IgD-negative memory B cell (primary cell): ENCODE data around the gene NFATC2. TPM values are rescaled to one million over a fixed set of nuclear protein-coding genes. Genes with fewer than 3 reads are reported as not detected.
"Not testable (repeated sequence)": the region's sequence is repeated elsewhere in the genome, so short reads cannot be mapped to it uniquely, and the experiment has no call there.

ENCODE experiments used
- H3K27ac Mint-ChIP-seq, 3 donors: one replicate each; pipeline ENCODE4 v1.8.0; 2020 to 2022; ENCODE audit warnings: mild to moderate bottlenecking in 3 of 3, mixed read lengths in 3 of 3, moderate library complexity in 1 of 3
- H3K27me3 Mint-ChIP-seq: one replicate; pipeline ENCODE4 v1.8.0; 2021; ENCODE audit warnings: mixed read lengths
- H3K36me3 Mint-ChIP-seq: one replicate; pipeline ENCODE4 v1.8.0; 2020; ENCODE audit warnings: mild to moderate bottlenecking, mixed read lengths
- H3K4me1 Mint-ChIP-seq, 3 donors: one replicate each; pipeline ENCODE4 v1.8.0; 2020 to 2022; ENCODE audit warnings: mixed read lengths in 3 of 3, mild to moderate bottlenecking in 1 of 3
- H3K4me3 Mint-ChIP-seq, 4 donors: one replicate each; pipeline ENCODE4 v1.8.0; 2020 to 2022; ENCODE audit warnings: mild to moderate bottlenecking in 4 of 4, mixed read lengths in 4 of 4, moderate library complexity in 3 of 4
- H3K9me3 Mint-ChIP-seq, 3 donors: one replicate each; pipeline ENCODE4 v1.8.0; 2020 to 2021; ENCODE audit warnings: mixed read lengths in 3 of 3, mild to moderate bottlenecking in 1 of 3
- polyA plus RNA-seq: library from polyadenylated mRNA; unstranded; fragments of 300-500 nt; fragmentation: Illumina TruSeq; gene quantifications from one replicate; pipeline ENCODE4 v1.2.3, GENCODE V29; 2021

The NFATC2 gene
- polyA plus RNA-seq, 1 donor from 2014 or later: 17.4 TPM

DNA sequence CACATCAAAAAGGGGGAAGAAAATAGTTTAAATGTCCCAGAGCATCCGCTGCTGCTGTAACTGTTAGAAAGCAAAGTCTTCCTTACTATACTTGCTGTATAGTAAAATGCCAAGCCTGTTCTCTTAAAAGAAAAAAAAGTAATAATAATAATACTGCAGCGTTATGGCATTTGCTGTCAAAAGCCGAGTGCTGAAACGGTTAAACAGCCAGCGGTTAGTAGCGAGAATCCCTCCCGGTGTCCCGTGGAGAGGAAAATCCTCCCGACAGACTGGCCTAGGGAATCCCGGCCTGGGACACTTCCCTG is 19.5 kb upstream of the NFATC2 start:
- H3K27ac Mint-ChIP-seq: no peak overlapping the region
- peaks cover under 1% of the 10 kb centered on the region for H3K36me3 Mint-ChIP-seq
- peaks cover 5 to 14% (median 13%) of the 10 kb centered on the region in 3 donors for H3K4me1 Mint-ChIP-seq
- H3K9me3 Mint-ChIP-seq: no peaks in the 10 kb centered on the region
- H3K27me3 Mint-ChIP-seq: peaks cover 45% of the 10 kb centered on the region
- H3K4me3 Mint-ChIP-seq: peak overlapping the region in 3 of 4 donors; percentile 55 to 79 (median 75)

DNA sequence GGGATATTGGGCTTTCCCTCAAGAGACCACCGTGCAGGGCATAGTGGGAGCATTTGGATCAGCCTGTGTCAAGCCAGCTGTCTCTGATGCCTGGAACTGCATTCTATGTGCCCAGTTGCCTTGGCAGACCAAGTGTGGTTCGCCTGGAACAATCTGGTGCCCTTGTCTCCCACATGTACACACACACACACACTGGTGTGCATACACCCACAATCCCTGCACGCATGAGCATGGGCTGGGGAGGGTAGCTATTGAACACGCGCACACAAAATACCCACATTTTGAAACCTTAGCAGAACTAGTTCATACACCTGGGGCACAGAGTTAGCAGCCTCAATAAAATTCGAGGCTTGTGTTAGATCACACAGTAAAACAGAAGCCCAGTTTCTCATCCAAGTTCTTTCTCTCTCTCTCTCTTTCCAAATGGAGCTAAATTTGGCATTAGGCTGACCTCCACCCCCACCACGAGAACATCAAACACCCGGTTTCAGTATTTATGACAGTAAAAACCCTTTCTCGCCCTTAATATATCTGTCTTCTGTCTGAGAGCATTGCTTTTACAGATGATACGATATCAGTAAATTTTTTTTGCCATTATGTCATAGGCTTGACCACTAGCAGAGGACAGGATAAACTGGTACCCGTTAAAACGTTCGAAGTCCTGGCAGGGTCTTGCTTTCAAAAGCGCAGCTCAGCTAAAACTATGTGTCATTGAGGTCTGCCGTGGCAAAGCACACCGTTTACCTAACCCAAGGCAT is 18.2 kb upstream of the NFATC2 start:
- peaks cover 5 to 14% (median 13%) of the 10 kb centered on the region in 3 donors for H3K4me1 Mint-ChIP-seq
- H3K4me3 Mint-ChIP-seq: peak overlapping the region in 2 of 4 donors; percentile 41
- H3K27ac Mint-ChIP-seq: no peak overlapping the region
- no peaks in the 10 kb centered on the region for H3K36me3 Mint-ChIP-seq
- H3K9me3 Mint-ChIP-seq: no peaks in the 10 kb centered on the region
- H3K27me3 Mint-ChIP-seq: peaks cover 45% of the 10 kb centered on the region

DNA sequence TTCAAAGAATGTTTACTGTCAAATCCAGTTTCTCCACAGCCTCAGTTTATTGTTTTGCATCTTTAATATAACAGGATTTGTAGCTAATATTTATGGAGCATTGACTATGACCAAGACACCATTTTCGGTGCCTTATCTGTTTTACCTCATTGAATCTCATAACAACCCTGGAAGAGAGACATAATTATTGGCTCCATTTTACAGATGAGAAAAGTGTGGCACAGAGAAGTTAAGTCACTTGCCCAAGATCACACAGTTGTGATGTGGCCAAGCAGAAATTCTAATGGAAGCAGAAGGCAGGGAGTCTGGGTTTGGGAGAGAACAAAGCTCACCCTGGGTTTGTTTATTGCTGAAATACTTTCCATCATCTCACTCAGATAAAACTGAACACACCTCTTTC is 17.5 kb upstream of the NFATC2 start:
- Mint-ChIP-seq H3K4me1 (peaks cover 5 to 14% (median 13%) of the 10 kb centered on the region in 3 donors), H3K36me3 (no peaks in the 10 kb centered on the region), H3K9me3 (no peaks in the 10 kb centered on the region), H3K27me3 (peaks cover 42% of the 10 kb centered on the region), H3K4me3 (no peak overlapping the region), H3K27ac (peak overlapping the region in 1 of 3 donors; percentile 20)

DNA sequence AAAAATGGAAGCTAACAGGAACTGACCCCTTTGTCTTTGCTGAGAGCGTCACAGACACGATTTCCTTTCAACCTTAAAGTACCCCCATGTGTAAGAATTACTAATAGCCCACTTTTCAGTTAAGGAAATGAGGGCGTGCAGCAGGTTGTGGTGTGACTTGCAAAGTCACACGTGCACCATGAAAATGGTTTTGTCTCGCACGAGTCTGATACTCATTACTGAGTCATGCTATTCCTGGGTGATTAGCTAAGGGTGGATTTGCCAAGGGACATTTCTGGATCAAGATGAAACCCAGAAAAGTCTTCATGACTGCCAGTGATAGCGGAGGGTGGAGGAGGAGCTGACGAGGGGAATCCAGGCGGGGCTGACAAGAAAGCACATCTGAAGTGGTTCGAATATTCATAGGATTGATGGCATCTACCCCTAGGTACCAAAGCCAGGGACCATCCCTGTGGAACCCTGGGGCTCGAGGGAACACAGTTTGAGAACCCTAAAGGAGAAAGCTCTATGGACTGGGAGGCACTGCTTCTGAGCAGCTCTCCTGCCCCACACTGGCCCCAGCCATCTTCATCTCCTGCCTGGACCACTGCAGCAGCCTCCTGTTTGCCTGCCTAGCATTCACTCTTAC is 12.1 kb upstream of the NFATC2 start:
- no peak overlapping the region for H3K27ac Mint-ChIP-seq
- H3K4me3 Mint-ChIP-seq: no peak overlapping the region
- H3K9me3 Mint-ChIP-seq: no peaks in the 10 kb centered on the region
- H3K4me1 Mint-ChIP-seq: peaks cover 0 to 2% (median 0%) of the 10 kb centered on the region in 3 donors
- H3K27me3 Mint-ChIP-seq: peaks cover 9% of the 10 kb centered on the region
- no peaks in the 10 kb centered on the region for H3K36me3 Mint-ChIP-seq

DNA sequence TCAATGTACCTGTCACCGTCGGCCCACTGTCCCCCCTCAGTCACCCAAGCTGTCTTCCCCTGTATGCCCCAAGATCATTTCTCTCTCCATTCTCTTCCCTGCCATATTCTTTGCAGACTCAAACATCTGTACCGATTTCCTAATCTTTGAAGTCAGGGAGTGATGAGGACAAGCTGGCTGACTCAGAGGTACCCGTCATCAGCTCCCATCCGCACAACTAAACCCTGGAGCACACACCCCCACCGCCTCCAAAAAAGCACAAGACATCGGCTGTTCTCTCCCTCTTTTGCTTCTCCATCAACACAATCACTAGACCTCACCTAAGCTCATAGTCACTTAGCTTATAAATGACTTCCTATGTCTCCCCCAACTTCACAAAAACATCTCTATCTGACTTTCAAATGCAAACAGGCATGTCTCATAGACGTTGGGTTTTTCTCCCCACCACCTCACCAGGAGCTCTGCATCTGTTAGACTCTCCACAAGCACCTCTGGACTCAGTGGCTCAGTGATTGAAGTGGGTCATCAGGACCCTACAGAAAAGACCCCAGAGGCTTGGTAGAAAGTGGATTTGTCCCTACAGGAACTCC is 11.5 kb upstream of the NFATC2 start:
- Mint-ChIP-seq H3K9me3 (no peaks in the 10 kb centered on the region), H3K27ac (no peak overlapping the region), H3K4me3 (no peak overlapping the region), H3K27me3 (peaks cover 6% of the 10 kb centered on the region), H3K36me3 (no peaks in the 10 kb centered on the region), H3K4me1 (peaks cover 0 to 2% (median 0%) of the 10 kb centered on the region in 3 donors)

DNA sequence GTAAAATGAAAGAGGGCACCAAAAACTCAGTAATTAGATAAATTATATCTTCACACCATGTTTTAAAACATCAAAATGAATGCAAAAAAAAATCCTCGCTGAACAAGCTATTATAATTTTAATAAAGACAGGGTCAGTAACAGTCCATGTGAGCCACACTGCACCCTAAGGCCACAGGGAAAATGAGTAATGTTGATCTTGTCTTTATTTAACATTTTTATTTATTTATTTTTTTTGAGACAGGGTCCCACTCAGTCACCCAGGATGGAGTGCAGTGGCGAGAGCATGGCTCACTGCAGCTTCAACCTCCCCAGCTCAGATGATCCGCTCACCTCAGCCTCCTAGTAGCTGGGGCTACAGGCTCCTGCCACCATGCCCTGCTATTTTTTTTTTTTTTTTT is 8.7 kb upstream of the NFATC2 start:
- H3K9me3 Mint-ChIP-seq: no peaks in the 10 kb centered on the region
- H3K27me3 Mint-ChIP-seq: no peaks in the 10 kb centered on the region
- H3K36me3 Mint-ChIP-seq: no peaks in the 10 kb centered on the region
- H3K27ac Mint-ChIP-seq: no peak overlapping the region
- H3K4me1 Mint-ChIP-seq: peaks cover 0 to 2% (median 0%) of the 10 kb centered on the region in 3 donors
- H3K4me3 Mint-ChIP-seq: no peak overlapping the region

DNA sequence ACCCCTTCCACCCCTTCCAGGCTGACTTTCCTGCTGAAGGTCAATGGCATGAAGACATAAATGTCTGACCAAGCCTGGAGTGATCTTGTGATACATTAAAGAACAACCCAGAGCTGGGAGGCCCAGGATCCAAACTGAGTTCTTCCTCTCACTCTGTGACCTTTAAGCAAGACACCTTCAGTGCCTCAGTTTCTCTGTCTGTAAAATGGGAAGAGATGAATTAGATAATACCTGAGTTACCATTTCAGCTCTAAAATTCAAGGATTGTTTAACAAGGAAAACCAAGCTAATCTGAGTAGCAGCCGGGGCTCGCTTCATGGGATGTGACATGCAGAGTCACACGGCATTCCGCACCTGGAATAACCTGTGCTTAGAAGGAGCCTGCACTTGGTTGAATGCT is 7.0 kb upstream of the NFATC2 start:
- H3K4me1 Mint-ChIP-seq: peaks cover 0 to 2% (median 0%) of the 10 kb centered on the region in 3 donors
- H3K36me3 Mint-ChIP-seq: no peaks in the 10 kb centered on the region
- H3K27me3 Mint-ChIP-seq: no peaks in the 10 kb centered on the region
- H3K9me3 Mint-ChIP-seq: no peaks in the 10 kb centered on the region
- H3K27ac Mint-ChIP-seq: no peak overlapping the region
- H3K4me3 Mint-ChIP-seq: no peak overlapping the region

DNA sequence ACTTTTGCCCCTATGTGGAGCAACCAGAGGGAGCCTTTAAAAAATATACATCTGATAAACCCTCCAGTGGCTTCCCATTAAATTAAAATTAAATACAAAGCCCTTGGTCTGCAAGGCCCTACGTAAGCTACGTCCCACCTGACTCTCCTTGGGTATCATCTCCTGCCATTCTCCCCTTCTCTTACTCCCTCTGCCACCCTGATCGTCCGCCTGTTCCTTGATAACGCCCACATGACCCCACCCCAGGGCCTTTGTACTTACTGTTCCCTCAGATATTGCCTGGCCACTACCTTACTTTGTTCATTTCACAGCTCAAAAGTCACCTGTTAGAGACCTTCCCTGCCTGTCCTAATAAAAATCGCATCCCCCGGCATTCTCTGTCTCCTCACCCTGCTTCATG is 5.4 kb upstream of the NFATC2 start:
- no peaks in the 10 kb centered on the region for H3K36me3 Mint-ChIP-seq
- peak overlapping the region in 1 of 3 donors; percentile 40 for H3K27ac Mint-ChIP-seq
- H3K9me3 Mint-ChIP-seq: no peaks in the 10 kb centered on the region
- H3K4me1 Mint-ChIP-seq: peaks cover 6% of the 10 kb centered on the region in 3 donors
- H3K4me3 Mint-ChIP-seq: peak overlapping the region in 2 of 4 donors; percentile 22 to 72
- no peaks in the 10 kb centered on the region for H3K27me3 Mint-ChIP-seq

DNA sequence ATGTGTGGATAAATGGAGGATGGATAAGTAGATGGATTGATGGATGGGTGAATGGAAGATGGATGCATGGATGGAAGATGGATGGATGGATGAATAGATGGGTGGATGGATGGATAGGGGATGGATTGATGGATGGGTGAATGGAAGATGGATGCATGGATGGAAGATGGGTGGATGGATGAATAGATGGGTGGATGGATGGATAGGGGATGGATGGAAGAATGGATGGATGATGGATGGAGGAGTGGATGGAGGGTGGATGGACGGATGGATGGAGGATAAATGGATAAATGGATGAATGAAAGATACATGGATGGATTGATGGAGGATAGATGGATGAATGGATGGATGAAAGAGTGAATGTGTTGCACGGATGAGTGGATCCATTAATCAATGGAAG is 3.0 kb upstream of the NFATC2 start:
- H3K36me3 Mint-ChIP-seq: peaks cover 1% of the 10 kb centered on the region
- peak overlapping the region in 1 of 3 donors; percentile 75 for H3K27ac Mint-ChIP-seq
- no peaks in the 10 kb centered on the region for H3K27me3 Mint-ChIP-seq
- peaks cover 13 to 19% (median 18%) of the 10 kb centered on the region in 3 donors for H3K4me1 Mint-ChIP-seq
- H3K4me3 Mint-ChIP-seq: no peak overlapping the region
- no peaks in the 10 kb centered on the region for H3K9me3 Mint-ChIP-seq

DNA sequence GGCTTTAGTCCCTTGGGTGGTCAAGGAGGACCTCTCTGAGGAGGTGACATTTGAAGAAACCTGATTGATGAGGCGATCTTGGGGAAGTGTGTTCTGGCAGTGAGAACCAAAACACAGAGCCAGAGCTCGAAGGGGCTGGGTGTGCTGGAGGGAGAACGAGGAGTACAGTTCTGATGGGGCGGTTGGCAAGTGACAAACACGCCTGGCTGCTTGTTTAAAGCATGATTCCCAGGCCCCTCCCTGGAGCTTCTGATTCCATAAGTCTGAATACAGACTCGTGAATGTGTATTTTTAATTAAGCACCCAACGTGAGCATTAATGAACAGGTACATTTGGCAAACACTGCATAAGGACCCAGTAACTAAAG is 886 bp upstream of the NFATC2 start:
- Mint-ChIP-seq H3K4me3 (peak overlapping the region; percentile 77 to 90 (median 84)), H3K27me3 (no peaks in the 10 kb centered on the region), H3K36me3 (peaks cover 4% of the 10 kb centered on the region), H3K27ac (peak overlapping the region in 2 of 3 donors; percentile 84 to 95), H3K9me3 (no peaks in the 10 kb centered on the region), H3K4me1 (peaks cover 25 to 31% (median 29%) of the 10 kb centered on the region in 3 donors)

DNA sequence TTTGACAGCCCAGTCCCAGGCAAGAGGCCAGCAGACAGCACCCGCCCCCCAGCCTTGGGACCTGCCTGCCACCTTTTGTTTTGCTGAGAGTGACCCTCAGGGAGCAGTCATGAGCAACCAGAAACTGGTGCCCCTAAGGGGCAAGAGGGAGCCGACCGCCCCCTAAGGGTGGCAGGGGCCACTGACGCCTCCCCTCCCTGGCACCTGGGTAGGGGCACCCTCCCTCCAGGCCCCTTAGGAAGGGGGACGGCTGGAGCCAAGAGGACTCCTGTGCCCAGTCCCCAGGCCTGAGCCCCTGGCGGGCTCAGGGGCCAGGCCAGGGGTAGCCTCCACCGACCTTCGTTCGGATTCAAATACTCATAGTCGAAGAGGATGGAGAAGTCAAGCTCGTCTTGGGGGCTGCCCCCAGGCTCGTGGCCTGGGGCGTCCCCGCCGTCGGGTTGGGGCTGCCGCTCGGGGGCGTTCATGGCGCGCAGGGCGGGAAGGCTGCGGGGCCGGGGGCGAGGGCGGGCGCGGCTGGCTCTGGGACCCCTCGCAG is 417 bp downstream of the NFATC2 start:
- Mint-ChIP-seq H3K27ac (peak overlapping the region; percentile 95 to 98 (median 98)), H3K4me1 (peaks cover 32 to 39% (median 32%) of the 10 kb centered on the region in 3 donors), H3K4me3 (peak overlapping the region; percentile 94 to 98 (median 98)), H3K9me3 (no peaks in the 10 kb centered on the region), H3K27me3 (no peaks in the 10 kb centered on the region), H3K36me3 (peaks cover 7% of the 10 kb centered on the region)

DNA sequence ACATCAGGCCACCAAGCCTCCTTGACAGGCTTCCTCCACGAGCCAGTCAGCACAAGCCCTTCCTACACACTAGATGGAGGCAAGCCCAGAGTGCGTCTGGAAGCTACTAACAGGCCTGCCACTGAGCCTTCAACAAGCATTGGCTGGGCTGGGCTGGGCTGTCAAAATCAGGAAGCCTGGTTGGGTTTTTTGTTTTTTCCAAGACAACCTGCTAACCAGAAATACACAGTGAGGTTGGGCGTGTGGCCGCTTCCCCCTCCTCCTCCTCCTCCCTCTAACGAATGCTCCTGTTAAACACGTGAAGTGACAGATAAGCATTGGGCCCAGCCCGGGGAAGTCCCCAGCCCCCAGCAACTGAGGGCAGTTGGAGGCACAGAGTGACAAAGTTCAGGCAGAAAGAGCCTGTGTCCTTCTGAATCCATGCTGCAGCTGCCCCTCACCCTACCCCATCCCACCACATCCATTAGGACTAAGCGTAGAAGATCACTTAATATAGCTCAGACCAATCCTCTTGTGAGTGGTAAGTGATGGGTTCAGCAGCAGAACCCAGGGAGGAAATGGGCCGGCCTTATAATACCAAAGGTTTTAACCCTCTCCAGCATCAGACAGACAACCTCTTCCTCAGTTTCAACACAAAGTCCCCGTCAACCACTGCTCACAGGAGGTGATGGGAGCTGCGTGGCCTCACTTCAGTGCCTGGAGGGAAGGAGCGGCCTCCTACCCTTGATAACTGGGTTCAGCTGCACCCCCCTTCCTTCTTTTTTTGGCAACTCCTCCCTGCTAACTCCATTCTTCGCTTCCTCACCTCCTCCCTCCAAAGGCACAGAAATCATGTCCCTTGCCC is 1.1 kb downstream of the NFATC2 start:
- no peaks in the 10 kb centered on the region for H3K9me3 Mint-ChIP-seq
- no peaks in the 10 kb centered on the region for H3K27me3 Mint-ChIP-seq
- peak overlapping the region; percentile 95 to 98 (median 98) for H3K27ac Mint-ChIP-seq
- peak overlapping the region; percentile 94 to 98 (median 98) for H3K4me3 Mint-ChIP-seq
- peaks cover 7% of the 10 kb centered on the region for H3K36me3 Mint-ChIP-seq
- H3K4me1 Mint-ChIP-seq: peaks cover 37 to 43% (median 37%) of the 10 kb centered on the region in 3 donors

DNA sequence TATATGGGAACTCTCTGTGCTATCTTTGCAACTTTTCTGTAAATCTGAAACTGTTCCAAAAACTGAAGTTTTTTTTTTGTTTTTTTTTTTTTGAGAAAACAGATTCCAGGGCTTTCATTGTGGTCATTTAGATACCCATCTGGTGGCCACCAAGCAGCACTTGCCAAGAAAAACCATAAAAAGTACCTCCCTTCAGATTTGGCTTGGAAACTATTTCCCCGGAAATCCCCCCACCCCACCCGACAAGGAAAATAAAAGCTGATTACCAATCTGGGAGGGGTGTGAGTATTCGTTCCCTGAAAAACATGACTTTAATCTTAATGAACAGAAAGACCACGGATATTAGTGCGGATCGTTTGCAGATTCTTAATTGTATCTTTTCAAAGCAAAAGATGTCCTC is 1.9 kb downstream of the NFATC2 start:
- H3K4me3 Mint-ChIP-seq: peak overlapping the region; percentile 94 to 98 (median 98)
- H3K36me3 Mint-ChIP-seq: peaks cover 7% of the 10 kb centered on the region
- peak overlapping the region; percentile 95 to 98 (median 98) for H3K27ac Mint-ChIP-seq

DNA sequence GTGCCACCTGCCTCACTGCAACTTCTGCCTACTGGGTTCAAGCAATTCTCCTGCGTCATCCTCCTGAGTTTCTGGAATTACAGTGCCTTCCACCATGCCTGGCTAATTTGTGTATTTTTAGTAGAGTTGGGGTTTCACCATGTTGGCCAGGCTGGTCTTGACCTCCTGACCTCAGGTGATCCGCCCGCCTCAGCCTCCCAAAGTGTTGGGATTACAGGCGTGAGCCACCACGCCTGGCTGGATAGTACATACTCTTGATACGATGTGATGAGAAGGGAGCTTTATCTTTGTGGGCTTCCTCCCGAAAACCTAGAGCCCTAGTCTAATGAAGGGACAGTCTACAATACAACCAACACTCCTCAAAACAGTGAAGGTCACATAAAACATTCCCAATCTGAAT is 2.4 kb downstream of the NFATC2 start:
- Mint-ChIP-seq H3K4me1 (peaks cover 47 to 56% (median 50%) of the 10 kb centered on the region in 3 donors), H3K4me3 (peak overlapping the region; percentile 59 to 94 (median 76)), H3K27ac (peak overlapping the region in 2 of 3 donors; percentile 90 to 95)
- not testable (repeated sequence) for H3K27me3 Mint-ChIP-seq, H3K9me3 Mint-ChIP-seq, H3K36me3 Mint-ChIP-seq

More for the DNA sequence above, 1.9 kb downstream of the NFATC2 start:
- peaks cover 42 to 51% (median 45%) of the 10 kb centered on the region in 3 donors for H3K4me1 Mint-ChIP-seq
- no peaks in the 10 kb centered on the region for H3K9me3 Mint-ChIP-seq
- no peaks in the 10 kb centered on the region for H3K27me3 Mint-ChIP-seq
